ENCODE results near the gene WDR46.

DNA sequence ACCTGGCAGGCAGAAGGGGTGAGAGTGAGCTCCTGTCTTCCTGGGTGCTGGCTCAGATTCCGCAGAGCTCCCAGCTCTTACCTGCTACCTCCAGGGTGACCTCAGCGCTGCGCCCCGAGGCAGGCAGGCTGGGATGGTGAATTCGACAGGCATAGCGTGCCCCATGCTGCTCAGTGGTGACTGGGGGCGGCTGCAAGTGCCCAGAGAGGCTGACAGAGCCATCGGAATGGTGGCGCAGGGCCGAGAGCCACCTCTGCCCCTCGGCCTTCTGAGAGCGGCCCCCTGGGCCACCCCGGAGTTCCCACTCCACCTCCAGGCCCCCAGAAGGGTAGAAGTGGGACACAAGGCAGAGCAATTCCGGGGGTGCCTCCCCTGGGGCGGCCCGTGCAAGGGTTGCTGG lies 15.2 kb upstream of the WDR46 start:
- TF ChIP-seq, protein P1, sequence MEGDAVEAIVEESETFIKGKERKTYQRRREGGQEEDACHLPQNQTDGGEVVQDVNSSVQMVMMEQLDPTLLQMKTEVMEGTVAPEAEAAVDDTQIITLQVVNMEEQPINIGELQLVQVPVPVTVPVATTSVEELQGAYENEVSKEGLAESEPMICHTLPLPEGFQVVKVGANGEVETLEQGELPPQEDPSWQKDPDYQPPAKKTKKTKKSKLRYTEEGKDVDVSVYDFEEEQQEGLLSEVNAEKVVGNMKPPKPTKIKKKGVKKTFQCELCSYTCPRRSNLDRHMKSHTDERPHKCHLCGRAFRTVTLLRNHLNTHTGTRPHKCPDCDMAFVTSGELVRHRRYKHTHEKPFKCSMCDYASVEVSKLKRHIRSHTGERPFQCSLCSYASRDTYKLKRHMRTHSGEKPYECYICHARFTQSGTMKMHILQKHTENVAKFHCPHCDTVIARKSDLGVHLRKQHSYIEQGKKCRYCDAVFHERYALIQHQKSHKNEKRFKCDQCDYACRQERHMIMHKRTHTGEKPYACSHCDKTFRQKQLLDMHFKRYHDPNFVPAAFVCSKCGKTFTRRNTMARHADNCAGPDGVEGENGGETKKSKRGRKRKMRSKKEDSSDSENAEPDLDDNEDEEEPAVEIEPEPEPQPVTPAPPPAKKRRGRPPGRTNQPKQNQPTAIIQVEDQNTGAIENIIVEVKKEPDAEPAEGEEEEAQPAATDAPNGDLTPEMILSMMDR (IDR thresholded peaks at IDR 0.05) = no peak
- no peak for TF ChIP-seq EZH2 (IDR thresholded peaks at IDR 0.05)
- TF ChIP-seq EZH2phosphoT487 (IDR thresholded peaks at IDR 0.05) = no peak

All from neural progenitor cell (in vitro differentiated cells).